HG03571 (cell line): ENCODE results near the gene CTAGE1.
"Not testable (repeated sequence)": the region's sequence is repeated elsewhere in the genome, so short reads cannot be mapped to it uniquely, and the experiment has no call there.

Experiments
- ATAC-seq: cut with Tn5 transposase; IDR thresholded peaks from one replicate; pipeline ENCODE4 v1.9.1; 2021; ENCODE audit not compliant: unreplicated experiment

CTAGE1 gene

DNA sequence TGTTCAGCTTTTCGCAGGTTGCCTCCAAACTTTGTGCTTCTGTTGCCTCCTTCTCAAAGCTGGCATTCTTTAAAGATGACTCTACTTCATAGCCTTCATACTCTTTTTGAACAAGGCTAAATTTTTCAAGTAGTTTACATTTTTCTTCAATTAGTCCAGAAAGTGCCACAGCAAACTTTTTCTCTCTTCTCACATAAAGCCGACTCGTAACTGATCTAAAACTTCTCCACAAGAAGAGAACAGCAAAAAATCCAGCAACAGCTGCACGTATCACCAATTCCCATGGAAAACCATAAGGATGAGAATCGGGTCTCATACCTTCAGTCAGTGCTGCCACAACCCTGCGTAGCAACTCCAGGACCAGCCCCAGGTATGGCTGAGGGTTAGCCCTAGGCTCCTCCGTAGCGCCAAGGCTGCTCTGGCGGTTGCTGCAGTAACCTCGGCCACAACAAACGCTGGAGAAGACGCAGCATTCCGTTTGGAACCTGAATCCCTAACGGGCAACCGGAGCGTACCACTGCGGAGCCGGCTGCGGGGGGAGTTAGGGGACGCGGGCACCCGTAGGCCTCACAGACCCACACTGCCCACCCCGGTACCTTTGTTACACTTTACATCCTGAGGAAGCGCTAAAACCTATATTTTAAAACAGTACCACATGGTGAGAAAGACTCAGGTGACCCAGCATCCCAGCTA, at the start of gene CTAGE1:
Gene CTAGE1, minus strand, starts transcription at position 420 of the 693 bp plus-strand sequence. Its CDS starts 104 bp downstream, at position 316.
- no peak for ATAC-seq

GRCh38 chr18:22466608-22467395, 49.1 kb upstream of the CTAGE1 start:
- no peak for ATAC-seq

DNA sequence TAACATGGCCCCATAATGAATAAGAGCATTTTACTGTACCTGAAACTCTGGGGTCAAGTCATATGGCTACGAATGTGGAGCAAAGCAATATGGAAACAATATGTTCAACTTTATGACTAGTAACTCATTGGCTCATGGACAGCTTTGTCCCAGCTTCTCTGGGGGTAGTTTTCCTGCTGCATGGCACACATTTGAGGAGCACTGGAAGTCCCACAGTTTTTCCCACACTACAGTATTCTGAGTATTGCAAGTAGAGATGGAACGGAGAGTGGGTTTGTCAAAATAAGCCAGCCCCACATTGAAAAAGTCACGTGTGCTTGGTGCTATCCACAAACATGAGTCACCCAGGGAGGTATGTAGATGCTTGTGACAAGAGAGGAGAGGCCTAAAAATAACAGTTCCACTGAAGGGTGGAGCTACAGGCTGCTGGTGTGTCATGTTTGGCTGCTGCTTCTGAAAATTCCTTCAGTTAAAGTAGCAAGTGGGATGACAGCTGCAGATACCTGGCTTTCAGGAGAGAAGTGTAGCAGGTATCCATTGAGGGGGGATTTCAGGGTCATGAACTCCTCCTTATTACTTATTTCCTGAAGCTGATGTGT, 48.2 kb upstream of the CTAGE1 start:
- ATAC-seq, result no peak

GRCh38 chr18:22463076-22463475, 45.4 kb upstream of the CTAGE1 start:
- ATAC-seq, result no peak

DNA sequence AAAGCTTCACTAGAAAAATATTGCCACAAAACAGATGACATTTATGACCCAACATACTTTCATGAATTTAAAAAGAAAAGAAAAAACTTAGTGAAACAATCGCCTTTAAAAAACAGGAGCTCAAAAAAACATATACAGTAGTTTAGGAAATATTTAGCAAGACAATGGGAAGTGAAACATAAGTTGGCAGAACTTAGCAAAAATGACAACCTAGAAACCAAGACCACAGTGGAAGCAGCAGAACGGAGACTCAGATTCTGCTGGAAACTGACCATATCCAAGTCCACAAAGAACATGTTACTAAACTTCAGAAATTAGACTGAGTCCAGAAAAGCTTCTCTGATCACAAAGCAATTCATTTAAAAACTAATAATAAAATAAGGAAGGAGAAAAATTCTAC, 41.8 kb upstream of the CTAGE1 start:
- no peak for ATAC-seq

GRCh38 chr18:22457524-22457923, 39.8 kb upstream of the CTAGE1 start:
- no peak for ATAC-seq

DNA sequence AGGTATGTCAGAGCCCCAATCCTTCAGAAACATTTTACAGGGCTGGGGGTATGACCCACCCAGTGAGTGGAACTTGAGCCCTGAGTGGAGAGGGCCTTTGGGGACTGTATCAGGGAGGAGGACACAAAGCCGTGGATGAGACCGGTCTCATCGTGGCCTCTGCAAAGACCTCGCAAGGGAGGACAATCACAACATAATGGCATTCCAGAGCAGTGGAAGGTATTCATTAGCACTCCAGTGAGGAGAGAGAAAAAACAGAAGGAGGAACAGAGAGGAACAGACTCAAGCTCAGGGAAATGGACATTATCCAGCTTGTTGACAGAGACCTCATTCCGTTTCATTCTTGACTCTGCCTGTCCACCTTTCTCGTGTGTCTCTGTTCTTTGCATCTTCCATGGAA, 38.8 kb upstream of the CTAGE1 start:
- ATAC-seq, result no peak

- no peak for ATAC-seq
Observed at GRCh38 chr18:22456116-22456480, 38.4 kb upstream of the CTAGE1 start.

- no peak for ATAC-seq
Observed at GRCh38 chr18:22455425-22456115, 37.9 kb upstream of the CTAGE1 start.

DNA sequence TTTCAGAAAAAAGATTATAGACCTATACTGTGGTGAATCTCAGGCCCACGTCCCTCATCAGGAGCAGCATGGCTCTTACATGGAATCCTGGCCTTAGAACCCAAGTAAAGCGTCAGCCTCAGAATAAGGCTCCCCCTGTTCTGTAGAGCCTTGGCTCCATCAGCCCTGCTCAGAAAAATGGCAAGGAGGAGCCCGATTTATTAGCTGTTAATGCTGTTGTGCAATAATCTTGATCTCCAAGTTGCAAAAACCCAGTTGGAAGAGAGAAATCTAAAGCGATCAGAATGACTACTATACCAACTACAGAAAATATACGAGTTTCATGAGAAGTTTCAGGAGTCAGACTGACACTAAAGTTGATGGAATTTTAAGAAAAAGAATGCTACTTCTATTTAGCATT, 35.6 kb upstream of the CTAGE1 start:
- ATAC-seq, result no peak

GRCh38 chr18:22452226-22452668, 34.5 kb upstream of the CTAGE1 start:
- no peak for ATAC-seq

DNA sequence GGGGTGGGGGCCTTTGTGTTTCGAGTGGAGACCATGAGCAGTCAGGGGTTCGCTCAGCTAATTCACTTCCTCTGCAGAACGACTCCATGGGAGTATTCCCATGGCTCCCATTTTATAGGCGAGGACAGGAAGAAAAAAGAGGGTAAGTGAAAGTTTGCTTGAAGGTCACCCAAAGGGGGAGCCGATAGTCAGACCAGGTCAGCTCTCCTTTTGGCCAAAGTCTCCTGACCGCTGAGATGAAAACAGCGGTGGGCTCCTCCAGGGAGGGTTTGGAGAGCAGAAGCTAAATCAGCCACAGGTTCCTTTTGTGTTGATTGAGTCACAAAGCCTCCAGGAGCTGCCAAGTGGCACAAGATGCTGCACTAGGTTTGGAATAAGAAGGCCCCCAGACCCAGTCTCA, 34.1 kb upstream of the CTAGE1 start:
- ATAC-seq, result no peak

DNA sequence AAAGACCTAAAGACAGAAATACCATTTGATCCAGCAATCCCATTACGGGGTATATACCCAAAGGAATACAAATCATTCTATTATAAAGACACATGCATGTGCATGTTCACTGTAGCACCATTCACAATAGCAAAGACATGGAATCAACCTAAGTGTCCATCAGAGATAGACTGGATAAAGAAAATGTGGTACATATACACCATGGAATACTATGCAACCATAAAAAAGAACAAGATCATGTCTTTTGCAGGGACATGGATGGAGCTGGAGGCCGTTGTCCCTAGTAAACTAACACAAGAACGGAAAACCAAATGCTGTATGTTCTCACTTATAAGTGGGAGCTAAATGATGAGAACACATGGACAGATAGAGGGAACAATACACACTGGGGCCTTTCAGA, 33.1 kb upstream of the CTAGE1 start:
- not testable (repeated sequence) for ATAC-seq

DNA sequence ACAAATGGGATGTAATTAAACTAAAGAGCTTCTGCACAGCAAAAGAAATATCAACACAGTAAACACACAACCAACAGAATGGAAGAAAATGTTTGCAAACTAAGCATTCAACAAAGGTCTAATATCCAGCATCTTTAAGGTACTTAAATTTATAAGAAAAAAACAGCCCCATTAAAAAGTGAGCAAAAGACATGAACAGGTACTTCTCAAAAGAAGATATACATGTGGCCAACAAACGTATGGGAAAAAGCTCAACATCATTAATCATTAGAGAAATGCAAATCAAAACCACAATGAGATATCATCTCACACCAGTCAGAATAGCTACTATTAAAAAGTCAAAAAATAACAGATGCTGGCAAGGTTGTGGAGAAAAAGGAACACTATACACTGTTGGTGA, 32.6 kb upstream of the CTAGE1 start:
- ATAC-seq, result not testable (repeated sequence)

GRCh38 chr18:22449753-22450152, 32.0 kb upstream of the CTAGE1 start:
- ATAC-seq, result not testable (repeated sequence)

DNA sequence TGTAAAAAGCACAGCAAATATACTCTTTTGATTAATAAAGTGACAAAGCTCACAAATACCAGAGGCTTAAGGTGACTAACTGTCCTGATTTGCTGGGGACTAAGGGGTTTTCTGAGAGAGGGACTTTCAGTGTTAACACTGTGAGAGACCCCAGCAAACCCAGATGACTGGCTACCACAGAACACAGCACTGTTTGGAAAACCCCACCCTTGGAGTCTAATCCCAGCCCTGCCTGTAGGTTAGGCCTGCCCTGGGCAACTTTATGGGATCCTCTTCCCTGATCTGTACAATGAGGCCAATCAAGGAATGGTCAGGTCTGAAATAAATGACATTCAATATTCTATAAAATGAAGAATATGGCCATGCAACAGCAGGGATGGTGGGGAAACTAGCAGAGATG, 30.5 kb upstream of the CTAGE1 start:
- no peak for ATAC-seq

GRCh38 chr18:22447792-22448191, 30.1 kb upstream of the CTAGE1 start:
- ATAC-seq, result no peak

DNA sequence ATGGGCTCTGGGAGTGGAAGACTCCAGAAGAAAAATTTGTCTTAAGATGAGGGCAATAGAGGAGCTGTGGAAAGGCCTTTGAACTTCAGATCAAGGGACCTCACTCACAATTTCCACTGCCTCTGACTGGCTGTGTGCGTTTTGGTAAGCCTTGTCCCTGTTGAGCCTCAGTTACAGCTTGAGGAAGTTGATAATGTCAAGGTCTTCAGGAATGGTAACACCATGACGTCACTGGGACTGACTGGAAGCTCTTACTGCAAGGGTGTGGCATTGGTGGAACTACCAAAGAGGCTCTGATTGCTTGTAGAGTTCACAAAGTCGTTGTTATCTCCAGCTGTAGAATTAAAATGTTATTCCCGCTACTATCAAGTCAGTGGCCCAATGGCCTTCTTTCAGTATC, 29.2 kb upstream of the CTAGE1 start:
- ATAC-seq, result no peak

DNA sequence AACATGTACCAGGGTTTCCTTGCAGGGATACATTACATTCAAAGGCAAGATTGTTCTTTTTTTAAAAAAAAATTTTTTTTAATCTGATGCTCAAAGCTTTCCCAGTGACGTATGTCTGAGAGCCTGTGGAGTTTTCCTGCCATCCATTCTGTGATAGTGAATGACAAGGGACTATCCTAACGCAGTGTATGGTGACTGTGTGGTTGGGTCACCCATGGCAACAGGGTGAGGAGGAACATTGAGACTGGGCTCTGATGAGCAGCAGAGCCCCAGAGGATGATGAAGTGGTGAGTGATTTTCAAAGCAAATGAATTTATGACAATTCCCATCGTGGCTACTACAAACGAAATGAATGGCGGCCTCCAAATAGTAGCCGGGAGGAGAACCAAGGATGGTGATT, 28.6 kb upstream of the CTAGE1 start:
- ATAC-seq, result no peak

- ATAC-seq, result no peak
Observed at GRCh38 chr18:22441638-22442037, 23.9 kb upstream of the CTAGE1 start.

DNA sequence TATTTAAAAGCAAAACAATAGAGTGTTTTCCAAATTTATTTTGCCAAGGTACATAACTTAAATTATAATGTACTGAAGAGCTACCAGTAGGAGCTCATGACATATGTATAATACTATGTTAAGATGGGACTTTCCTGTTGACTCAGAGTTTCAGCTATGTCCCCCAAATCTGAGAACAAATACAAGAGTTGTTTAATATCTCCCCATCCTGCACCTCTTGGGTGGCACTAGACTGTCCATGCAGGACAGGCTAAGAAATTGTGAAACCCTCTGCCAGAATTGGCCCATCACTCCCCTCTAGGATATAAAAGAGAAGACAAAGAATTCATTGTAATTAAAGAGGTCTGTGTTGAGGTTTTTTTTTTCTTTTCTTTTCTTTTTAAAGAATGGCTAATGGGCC, 21.7 kb upstream of the CTAGE1 start:
- no peak for ATAC-seq

- ATAC-seq, result no peak
Observed at GRCh38 chr18:22436136-22436535, 18.4 kb upstream of the CTAGE1 start.
